HG03095 (cell line): ENCODE data around the gene EVI5L.
"Not testable (repeated sequence)": the region's sequence is repeated elsewhere in the genome, so short reads cannot be mapped to it uniquely, and the experiment has no call there.

Source experiments
- ATAC-seq: cut with Tn5 transposase; IDR thresholded peaks from one replicate; pipeline ENCODE4 v1.9.1; 2021; ENCODE audit warnings: moderate library complexity; ENCODE audit not compliant: unreplicated experiment

The EVI5L gene

GRCh38 chr19:7845390-7846154 is 15.6 kb downstream of the EVI5L start:
- ATAC-seq, result no peak

- no peak for ATAC-seq
These were observed 16.2 kb downstream of the EVI5L start for GRCh38 chr19:7846155-7846646.

- ATAC-seq, result no peak
These were observed 17.6 kb downstream of the EVI5L start for GRCh38 chr19:7847664-7848063.

GRCh38 chr19:7848779-7849457 is 18.9 kb downstream of the EVI5L start:
- no peak for ATAC-seq

GRCh38 chr19:7849631-7849999 is 19.6 kb downstream of the EVI5L start:
- no peak for ATAC-seq

- ATAC-seq, result no peak
These were observed 20.2 kb downstream of the EVI5L start for GRCh38 chr19:7850000-7850813.

- ATAC-seq, result no peak
These were observed 21.1 kb downstream of the EVI5L start for GRCh38 chr19:7850945-7851622.

- ATAC-seq, result no peak
These were observed 21.8 kb downstream of the EVI5L start for GRCh38 chr19:7851623-7852500.

GRCh38 chr19:7852851-7853769 is 23.1 kb downstream of the EVI5L start:
- ATAC-seq, result no peak

GRCh38 chr19:7853770-7854128 is 23.7 kb downstream of the EVI5L start:
- ATAC-seq, result no peak

GRCh38 chr19:7855426-7856108 is 25.5 kb downstream of the EVI5L start:
- no peak for ATAC-seq

GRCh38 chr19:7856109-7856591 is 26.1 kb downstream of the EVI5L start:
- no peak for ATAC-seq

GRCh38 chr19:7856679-7857663 is 27.0 kb downstream of the EVI5L start:
- no peak for ATAC-seq

GRCh38 chr19:7857727-7858108 is 27.7 kb downstream of the EVI5L start:
- no peak for ATAC-seq

GRCh38 chr19:7858109-7858770 is 28.2 kb downstream of the EVI5L start:
- ATAC-seq, result no peak

- ATAC-seq, result not testable (repeated sequence)
These were observed 29.1 kb downstream of the EVI5L start for GRCh38 chr19:7859087-7859486.
